ENCODE data around the gene MAD1L1.

The MAD1L1 gene

GRCh38 chr7:2242541-2243429 lies 10.0 kb upstream of the MAD1L1 start:
- no peak for DNase-seq (ENCODE audit: low read depth, low spot score)

DNA sequence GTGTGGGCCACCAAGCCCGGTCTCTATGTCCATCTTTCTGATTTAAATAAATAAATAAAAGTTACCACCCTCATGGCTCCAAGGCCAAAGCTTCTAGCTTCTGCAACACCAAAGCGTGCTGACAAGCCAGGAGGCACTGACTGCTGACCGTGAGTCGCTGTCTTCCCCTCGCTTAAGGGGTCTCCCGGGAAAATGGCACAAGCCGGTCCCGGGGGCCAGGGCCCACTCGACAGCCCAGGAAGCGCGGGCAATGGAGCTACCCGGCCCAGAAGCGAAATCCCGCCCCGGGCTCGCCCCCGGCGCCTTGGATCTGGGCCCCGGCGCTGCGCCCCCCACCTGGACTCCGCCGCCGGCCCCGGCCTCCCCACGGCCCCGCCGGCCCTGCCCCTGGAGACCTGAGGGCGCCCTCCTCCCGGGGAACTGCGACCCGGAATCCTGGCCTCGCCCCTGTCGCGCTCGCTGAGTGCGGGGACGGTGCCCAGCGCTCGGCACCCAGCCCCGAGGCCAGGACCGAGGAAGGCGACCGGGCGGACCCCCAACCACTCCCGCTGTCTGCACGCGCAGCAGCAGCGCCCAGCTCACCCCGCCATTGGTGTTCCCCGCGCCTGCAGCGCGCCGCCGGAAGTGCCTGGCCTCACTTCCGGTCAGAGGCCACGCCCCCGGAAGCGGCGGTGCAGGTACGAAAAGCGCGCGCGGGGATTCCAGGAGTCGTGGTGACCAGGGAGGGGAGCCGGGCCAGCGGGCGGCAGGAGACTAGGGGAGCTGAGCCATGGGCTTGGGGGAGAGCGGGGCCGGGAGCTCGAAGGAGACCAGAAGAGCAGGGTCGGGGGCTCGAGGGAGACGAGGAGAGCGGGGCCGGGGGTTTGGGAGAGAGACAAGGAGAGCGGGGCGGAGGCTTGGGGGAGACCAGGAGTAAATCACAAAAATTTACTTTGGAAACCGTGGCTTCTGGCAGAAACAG lies 9.1 kb upstream of the MAD1L1 start, which contains the start of the genes MRM2 and NUDT1:
Gene MRM2, minus strand, starts transcription at position 626 of the 961 bp plus-strand sequence. Its CDS starts 36 bp downstream, at position 590.
Gene NUDT1, plus strand, starts transcription at position 647 of the 961 bp plus-strand sequence. CDS start 2,349 bp downstream, outside the sequence.
- no peak for DNase-seq (ENCODE audit: low read depth, low spot score)

GRCh38 chr7:2239242-2239641 lies 6.5 kb upstream of the MAD1L1 start:
- no peak for DNase-seq (ENCODE audit: low read depth, low spot score)

- no peak for DNase-seq (ENCODE audit: low read depth, low spot score)
Observed at GRCh38 chr7:2237109-2237602, 4.4 kb upstream of the MAD1L1 start.

- no peak for DNase-seq (ENCODE audit: low read depth, low spot score)
Observed at GRCh38 chr7:2233926-2234325, 1.2 kb upstream of the MAD1L1 start.

DNA sequence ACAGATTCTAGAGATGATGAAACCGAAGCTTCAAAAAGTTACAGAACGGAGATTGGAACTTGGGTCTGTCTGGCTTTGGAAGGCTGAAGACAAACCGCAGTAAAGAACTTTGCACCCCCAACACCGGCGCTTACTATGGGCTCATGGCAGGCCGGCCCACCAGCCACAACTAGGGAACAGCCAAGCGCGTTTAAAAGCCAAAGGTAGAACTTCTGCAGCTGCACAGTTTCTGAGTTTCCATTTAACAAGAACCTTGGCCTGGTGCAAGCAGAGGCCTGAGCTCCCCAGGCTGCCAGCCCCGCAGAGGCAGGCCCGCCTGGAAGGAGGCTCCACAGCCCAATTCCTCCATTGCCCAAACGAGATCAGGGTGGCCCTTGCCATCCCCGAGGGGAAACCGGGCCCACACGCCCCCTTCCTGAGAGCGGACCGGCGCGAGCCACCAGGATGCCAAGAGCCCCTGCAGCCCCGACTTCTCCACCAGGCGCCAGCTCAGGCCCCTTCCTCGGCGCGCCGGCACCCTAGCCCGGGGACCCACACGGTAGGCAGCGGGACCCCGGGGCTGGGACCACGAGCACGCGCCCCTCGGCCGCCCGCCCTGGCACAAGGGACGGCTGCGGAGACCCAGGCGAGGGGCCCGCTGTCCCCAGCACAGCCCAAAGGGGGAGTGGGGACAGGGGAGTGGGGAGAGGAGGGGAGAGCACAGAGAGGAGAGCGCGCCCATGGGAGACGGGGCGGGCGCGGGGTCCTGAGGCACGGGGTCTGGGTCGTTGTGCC lies 566 bp downstream of the MAD1L1 start:
- no peak for DNase-seq (ENCODE audit: low read depth, low spot score)

GRCh38 chr7:2230882-2231281 lies 1.9 kb downstream of the MAD1L1 start:
- DNase-seq (ENCODE audit: low read depth, low spot score), result no peak

DNA sequence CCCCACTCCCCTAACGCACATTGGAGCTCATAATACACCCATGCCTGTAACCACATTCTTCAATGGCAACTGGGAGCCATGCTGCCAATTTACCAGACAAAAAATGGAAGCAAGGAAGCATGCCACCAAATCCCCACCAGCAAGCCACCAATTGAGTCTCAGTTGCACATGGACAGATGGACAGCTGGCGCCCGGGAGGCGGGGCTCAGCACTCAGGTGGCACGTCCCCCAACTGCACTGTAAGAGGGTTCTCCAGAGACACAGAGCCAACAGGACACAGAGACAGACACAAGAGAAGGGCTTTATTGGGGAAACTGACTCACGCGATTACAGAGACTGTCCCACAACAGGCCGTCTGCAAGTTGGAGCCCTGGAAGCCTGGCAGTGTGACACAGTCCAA lies 2.5 kb downstream of the MAD1L1 start:
- no peak for DNase-seq (ENCODE audit: low read depth, low spot score)

DNA sequence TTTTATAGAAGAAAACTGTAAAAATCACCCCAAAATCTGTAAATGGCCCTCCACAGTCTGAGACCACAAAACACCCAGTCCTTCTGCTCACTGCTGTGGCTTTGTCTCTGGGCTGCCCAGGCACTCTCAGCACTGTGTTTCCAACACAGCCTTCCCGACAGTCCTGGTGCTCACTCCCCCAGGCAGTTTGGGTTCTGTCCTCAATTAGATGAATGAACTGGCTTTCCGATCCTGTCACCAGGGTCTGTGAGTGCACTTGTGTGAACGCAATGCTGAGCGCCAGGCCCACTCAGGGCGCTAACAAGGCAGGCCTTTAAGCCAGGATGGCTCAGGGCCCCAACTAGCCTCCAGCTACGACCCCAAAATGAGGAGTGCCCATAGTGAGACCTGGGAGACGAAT lies 3.3 kb downstream of the MAD1L1 start:
- DNase-seq (ENCODE audit: low read depth, low spot score), result no peak

GRCh38 chr7:2228921-2229320 lies 3.8 kb downstream of the MAD1L1 start:
- no peak for DNase-seq (ENCODE audit: low read depth, low spot score)

GRCh38 chr7:2227699-2228098 lies 5.0 kb downstream of the MAD1L1 start:
- no peak for DNase-seq (ENCODE audit: low read depth, low spot score)

DNA sequence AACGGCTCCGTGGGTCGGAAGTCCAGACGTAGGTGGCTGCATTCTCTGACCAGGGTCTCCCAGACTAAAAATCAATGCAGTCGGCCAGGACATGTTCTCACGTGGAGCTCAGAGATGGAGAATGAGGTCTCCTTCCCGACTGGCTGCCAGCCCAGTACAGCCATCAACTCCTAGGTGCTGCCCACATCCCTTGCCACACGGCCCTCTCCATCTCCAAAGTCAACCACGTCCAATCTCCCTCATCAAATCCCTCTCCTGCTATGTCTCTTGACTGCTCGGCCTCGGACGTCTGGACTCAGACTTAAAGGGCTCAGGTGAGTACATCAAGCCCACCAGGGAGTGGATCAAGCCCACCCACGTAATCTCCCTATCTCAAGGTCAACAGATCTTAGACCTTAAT lies 6.9 kb downstream of the MAD1L1 start:
- DNase-seq (ENCODE audit: low read depth, low spot score), result no peak

- DNase-seq (ENCODE audit: low read depth, low spot score), result no peak
Observed at GRCh38 chr7:2225336-2225735, 7.4 kb downstream of the MAD1L1 start.

DNA sequence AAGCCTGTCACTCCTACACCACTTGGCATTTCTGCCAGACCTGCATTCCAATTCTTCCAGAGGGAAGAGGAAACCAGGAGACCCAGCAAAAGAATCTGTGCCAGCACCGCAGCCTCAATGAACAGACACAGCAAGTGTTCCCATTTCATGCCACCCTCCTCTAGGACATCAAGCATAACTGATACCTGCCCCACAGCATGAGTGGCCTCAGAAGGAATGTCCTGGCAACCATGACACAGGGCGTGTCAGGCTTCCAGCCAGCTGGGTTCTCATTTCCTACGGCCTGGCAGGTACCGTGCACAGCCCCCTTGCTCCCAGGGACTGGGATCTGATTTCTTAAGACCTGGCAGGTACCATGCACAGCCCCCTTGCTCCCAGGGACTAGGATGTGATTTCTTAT lies 7.8 kb downstream of the MAD1L1 start:
- no peak for DNase-seq (ENCODE audit: low read depth, low spot score)

DNA sequence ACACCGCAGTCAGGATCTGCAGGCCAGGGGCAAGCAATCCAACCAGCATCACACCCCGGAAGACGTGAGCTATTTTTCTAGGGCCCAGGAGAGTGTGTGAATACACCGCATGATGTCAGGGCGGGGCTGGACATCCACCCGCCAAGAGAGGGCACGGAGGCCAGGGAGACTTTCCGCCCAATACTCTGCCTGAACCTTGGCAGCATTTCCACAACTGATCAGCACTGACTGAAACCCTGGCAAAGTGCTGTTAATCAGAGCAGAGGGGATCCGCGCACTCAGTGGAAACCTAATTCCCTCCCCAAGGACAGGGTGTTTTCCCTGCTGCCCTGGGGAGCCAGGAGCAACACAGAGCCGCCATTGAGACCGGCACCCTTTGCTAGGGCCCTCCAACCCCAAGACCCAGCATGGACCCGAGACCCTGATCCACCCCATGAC lies 8.2 kb downstream of the MAD1L1 start:
- no peak for DNase-seq (ENCODE audit: low read depth, low spot score)

GRCh38 chr7:2223321-2223720 lies 9.4 kb downstream of the MAD1L1 start:
- no peak for DNase-seq (ENCODE audit: low read depth, low spot score)

GRCh38 chr7:2222516-2222915 lies 10.2 kb downstream of the MAD1L1 start:
- no peak for DNase-seq (ENCODE audit: low read depth, low spot score)

DNA sequence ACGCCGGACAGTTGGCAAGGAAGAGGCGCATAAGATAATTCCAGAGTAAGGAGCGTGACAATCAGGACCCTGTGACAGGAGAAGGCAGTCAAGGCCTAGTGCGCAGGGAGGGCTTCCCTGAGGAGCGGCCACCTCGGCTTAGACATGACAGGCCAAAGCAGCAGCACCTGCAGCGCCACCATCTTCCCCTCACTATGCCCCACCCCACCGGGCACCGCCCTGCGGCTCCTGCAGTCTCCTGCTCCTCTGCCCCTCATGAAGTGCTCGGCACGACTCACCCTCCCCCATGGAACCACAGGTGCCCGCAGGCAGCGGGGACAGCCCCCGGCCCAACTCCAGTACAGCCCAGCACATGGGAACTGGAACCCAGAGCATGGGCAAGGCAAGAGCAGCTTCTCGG lies 11.8 kb downstream of the MAD1L1 start:
- no peak for DNase-seq (ENCODE audit: low read depth, low spot score)

DNA sequence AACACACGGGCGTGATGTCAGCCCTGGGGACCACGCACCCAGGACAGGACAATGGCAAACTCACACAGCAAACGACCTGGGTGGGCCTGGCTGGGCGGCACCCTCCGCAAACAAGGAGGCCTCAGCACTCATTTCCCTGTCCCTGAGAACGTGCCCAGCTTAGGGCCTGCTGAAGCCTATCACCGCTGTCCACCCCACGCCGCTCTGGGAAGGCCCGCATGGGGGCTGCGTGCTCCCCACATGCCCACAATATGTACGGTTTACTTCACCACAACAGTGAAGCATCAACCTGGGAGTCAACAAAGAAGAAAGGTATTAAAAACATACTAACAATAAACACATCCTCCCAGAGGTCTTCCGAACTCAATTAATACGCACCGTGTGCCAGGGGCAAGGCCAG lies 12.2 kb downstream of the MAD1L1 start:
- no peak for DNase-seq (ENCODE audit: low read depth, low spot score)

DNA sequence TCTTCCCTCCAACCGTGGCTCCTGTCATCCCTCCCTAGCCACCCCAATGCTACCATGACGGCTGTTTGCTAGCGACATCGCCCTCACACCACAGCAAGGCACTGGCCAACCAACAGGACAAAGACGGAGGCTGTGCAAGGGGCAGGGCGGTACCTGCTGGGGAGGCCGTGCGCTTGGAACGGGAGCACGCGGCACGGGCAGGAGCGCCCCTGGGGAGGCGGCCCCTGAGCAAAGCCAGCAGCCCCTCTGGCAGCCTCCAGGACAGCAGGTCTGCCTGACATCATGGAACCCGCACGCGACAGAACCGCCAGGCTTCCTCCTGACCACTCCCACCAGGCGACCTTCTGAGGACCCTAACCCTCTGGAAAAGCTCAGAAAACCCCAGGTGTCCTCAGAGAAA lies 12.7 kb downstream of the MAD1L1 start:
- no peak for DNase-seq (ENCODE audit: low read depth, low spot score)

DNA sequence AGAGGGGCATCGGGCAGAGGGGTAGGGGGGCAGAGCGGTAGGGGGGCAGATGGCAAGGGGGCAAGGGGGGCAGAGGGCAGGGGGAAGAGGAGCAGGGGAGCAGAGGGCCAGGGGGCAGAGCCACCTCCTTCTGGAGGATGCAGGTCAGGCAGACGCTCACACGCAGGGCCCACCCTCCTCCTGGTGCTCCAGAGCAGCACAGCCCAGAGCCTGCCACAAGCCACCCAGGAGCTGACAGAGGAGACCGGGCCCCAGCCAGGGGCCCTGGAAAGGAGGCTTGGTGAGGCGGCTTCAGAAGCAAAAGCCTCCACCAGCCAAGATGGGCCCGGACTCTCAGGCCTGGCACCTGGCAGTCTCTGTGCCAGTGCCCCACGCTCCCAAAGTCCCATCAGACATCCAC lies 13.1 kb downstream of the MAD1L1 start:
- no peak for DNase-seq (ENCODE audit: low read depth, low spot score)
